Mesothelial cell of epicardium (in vitro differentiated cells): ENCODE measurements around the gene SPAG17. TPM values are rescaled to one million over a fixed set of nuclear protein-coding genes. Genes with fewer than 3 reads are reported as not detected.

Source experiments
- DNase-seq, 2 experiments: peaks; one replicate each; pipeline ENCODE4 v3.0.0; 2021; ENCODE audit warnings: low spot score in 2 of 2; ENCODE audit not compliant: unreplicated experiment in 2 of 2
- H3K27ac Mint-ChIP-seq: 2 replicates; pipeline ENCODE4 v1.8.0; 2021; ENCODE audit warnings: mixed read lengths
- H3K27me3 Mint-ChIP-seq: 2 replicates; pipeline ENCODE4 v1.8.0; 2021; ENCODE audit warnings: low read depth, mixed read lengths
- H3K36me3 Mint-ChIP-seq: 2 replicates; pipeline ENCODE4 v1.8.0; 2021; ENCODE audit warnings: mixed read lengths
- H3K4me1 Mint-ChIP-seq: 2 replicates; pipeline ENCODE4 v1.8.0; 2021; ENCODE audit warnings: mixed read lengths
- H3K4me3 Mint-ChIP-seq: 2 replicates; pipeline ENCODE4 v1.8.0; 2021; ENCODE audit warnings: mild to moderate bottlenecking, moderate library complexity, mixed read lengths
- H3K9me3 Mint-ChIP-seq: 2 replicates; pipeline ENCODE4 v1.8.0; 2021; ENCODE audit warnings: mixed read lengths
- total RNA-seq: library from RNA; stranded (reverse); gene quantifications from 3 replicates; pipeline ENCODE4 v1.2.1, GENCODE V29; 2021
- TF ChIP-seq, protein P1 (sequence below): fragments of 200-600 bp; sonication (generic); IDR thresholded peaks from one replicate; pipeline ENCODE4 v1.5.0; 2021; ENCODE audit warnings: antibody characterized with exemption; ENCODE audit not compliant: unreplicated experiment

The SPAG17 gene
- total RNA-seq, 1 donor from 2014 or later, result 2.7 TPM

DNA sequence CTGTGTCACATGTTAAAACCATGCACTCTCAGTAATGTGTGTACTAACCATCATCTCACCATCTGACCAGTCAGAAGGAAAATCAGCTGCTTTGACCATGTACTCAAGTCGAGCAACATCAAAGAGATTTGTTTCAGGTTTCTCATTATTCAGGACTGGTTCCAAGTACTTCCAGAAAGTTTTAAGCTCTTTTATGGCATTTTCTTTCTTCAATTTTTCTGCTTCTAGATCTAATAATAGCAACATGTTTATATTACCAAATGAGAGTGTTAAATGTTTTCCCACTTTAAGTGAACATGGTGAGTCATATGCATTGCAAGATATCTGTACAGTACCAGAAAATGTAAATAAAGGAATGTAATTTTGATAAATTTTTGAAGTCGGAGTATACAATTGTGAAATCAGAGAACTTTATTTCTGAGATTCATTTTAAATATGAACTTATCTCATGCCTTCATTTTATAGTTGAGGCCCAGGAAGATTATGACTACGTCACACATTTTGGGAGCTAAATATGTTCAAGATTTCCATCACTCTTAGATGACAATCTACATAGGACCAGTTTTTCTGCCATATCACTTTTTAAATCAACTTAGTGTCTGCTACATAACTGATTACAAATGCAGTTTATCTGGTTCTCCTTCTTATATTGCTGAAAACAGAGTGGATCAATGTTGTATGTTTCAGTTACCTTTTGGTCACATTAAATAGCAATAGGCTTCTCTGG, 87.2 kb downstream of the SPAG17 start:
- TF ChIP-seq, protein P1, sequence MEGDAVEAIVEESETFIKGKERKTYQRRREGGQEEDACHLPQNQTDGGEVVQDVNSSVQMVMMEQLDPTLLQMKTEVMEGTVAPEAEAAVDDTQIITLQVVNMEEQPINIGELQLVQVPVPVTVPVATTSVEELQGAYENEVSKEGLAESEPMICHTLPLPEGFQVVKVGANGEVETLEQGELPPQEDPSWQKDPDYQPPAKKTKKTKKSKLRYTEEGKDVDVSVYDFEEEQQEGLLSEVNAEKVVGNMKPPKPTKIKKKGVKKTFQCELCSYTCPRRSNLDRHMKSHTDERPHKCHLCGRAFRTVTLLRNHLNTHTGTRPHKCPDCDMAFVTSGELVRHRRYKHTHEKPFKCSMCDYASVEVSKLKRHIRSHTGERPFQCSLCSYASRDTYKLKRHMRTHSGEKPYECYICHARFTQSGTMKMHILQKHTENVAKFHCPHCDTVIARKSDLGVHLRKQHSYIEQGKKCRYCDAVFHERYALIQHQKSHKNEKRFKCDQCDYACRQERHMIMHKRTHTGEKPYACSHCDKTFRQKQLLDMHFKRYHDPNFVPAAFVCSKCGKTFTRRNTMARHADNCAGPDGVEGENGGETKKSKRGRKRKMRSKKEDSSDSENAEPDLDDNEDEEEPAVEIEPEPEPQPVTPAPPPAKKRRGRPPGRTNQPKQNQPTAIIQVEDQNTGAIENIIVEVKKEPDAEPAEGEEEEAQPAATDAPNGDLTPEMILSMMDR, result no peak
- Mint-ChIP-seq H3K4me3 (no peak overlapping the region), H3K9me3 (no peaks in the 10 kb centered on the region), H3K4me1 (peaks cover 11% of the 10 kb centered on the region), H3K27ac (no peak overlapping the region), H3K36me3 (no peaks in the 10 kb centered on the region), H3K27me3 (peaks cover 2% of the 10 kb centered on the region)
- DNase-seq, result no peak

DNA sequence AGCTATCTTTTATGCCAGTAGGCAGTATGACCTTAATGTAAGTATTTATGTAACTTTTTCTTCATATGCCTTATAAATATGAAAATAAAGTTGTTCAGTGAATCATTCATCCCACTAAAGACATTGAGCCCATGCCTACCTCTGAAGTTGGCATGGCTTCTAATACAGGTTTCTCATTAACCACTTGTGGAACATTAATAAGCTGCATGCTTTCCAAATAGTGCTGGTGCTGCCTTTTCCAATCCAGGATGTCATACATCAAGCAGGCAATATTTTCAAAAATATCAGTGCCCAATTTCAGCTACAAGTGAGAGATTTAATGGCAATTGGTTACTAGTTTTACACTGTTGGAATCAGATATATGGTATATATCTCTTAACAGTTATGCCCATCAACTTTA, 92.0 kb downstream of the SPAG17 start:
- H3K9me3 Mint-ChIP-seq, result no peaks in the 10 kb centered on the region
- TF ChIP-seq, protein P1, result no peak
- no peak overlapping the region for H3K4me3 Mint-ChIP-seq
- DNase-seq, result no peak
- H3K27me3 Mint-ChIP-seq, result peaks cover 2% of the 10 kb centered on the region
- no peak overlapping the region for H3K27ac Mint-ChIP-seq
- H3K36me3 Mint-ChIP-seq, result no peaks in the 10 kb centered on the region
- H3K4me1 Mint-ChIP-seq, result peaks cover 6% of the 10 kb centered on the region

DNA sequence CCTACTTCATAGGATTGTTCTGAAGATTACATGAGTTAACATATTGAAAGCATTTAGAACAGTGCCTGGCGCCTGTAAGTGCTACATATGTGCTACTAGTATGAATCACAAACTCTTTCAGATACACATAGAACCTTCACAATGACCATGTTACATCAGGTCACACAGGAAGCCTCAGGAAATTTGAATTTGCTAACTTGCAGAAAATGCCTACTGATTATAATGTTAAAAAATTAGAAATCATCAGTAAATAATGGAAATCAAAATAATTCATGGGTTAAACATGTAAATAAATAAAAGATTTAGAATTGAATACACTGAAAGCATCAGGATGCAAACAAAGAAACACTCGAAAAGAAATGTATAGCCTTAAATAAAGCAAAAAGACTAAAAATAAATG, 94.9 kb downstream of the SPAG17 start:
- Mint-ChIP-seq H3K4me3 (no peak overlapping the region), H3K36me3 (no peaks in the 10 kb centered on the region), H3K27ac (no peak overlapping the region), H3K9me3 (no peaks in the 10 kb centered on the region), H3K4me1 (no peaks in the 10 kb centered on the region), H3K27me3 (no peaks in the 10 kb centered on the region)
- TF ChIP-seq, protein P1, result no peak
- no peak for DNase-seq

GRCh38 chr1:118085365-118085764, 99.7 kb downstream of the SPAG17 start:
- H3K4me3 Mint-ChIP-seq, result no peak overlapping the region
- H3K27me3 Mint-ChIP-seq, result peaks cover 4% of the 10 kb centered on the region
- H3K36me3 Mint-ChIP-seq, result no peaks in the 10 kb centered on the region
- H3K27ac Mint-ChIP-seq, result no peak overlapping the region
- TF ChIP-seq, protein P1, result no peak
- peaks cover 11% of the 10 kb centered on the region for H3K4me1 Mint-ChIP-seq
- no peaks in the 10 kb centered on the region for H3K9me3 Mint-ChIP-seq
- DNase-seq, result no peak

DNA sequence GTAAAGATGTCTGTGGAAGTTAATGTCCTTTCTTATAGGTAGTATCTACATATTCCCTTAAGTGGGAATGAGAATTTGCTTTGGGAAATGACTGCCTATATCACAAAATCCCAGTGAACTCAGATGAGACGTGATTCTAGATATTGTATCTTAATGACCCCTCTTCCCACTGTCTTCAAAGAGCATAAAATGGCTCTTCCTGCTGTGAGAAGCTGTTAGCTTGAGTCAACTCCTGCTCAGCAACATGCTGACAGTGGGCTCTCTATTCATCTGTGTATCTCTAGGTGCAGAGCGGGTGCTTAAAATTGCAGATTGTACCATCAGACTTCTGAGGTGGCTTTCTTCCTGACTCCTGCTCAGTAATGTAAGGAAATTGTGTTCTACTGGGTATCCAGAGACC, 100.6 kb downstream of the SPAG17 start:
- peaks cover 4% of the 10 kb centered on the region for H3K27me3 Mint-ChIP-seq
- H3K9me3 Mint-ChIP-seq, result no peaks in the 10 kb centered on the region
- TF ChIP-seq, protein P1, result no peak
- H3K4me1 Mint-ChIP-seq, result peaks cover 11% of the 10 kb centered on the region
- H3K4me3 Mint-ChIP-seq, result no peak overlapping the region
- H3K36me3 Mint-ChIP-seq, result no peaks in the 10 kb centered on the region
- no peak for DNase-seq
- H3K27ac Mint-ChIP-seq, result no peak overlapping the region
